HepG2 (cell line): ENCODE measurements around the gene MADD. TPM values are rescaled to one million over a fixed set of nuclear protein-coding genes. Genes with fewer than 3 reads are reported as not detected.

Source experiments
- AHDC1 ChIP-seq: sonication (generic); formaldehyde crosslinking; IDR thresholded peaks from 2 replicates; pipeline ENCODE4 v1.5.1; 2020; ENCODE audit warnings: mild to moderate bottlenecking, missing genetic modification reagents, borderline replicate concordance
- EZH2 ChIP-seq: conservative IDR thresholded peaks from 2 replicates; pipeline ENCODE4 v1.6.1; 2012; ENCODE audit warnings: mild to moderate bottlenecking, low read depth, low read length, moderate library complexity
- FOXO1 ChIP-seq: sonication (generic); formaldehyde crosslinking; IDR thresholded peaks from 2 replicates; pipeline ENCODE4 v1.4.0; 2020; ENCODE audit warnings: missing genetic modification reagents
- MXD3 ChIP-seq: IDR thresholded peaks from 2 replicates; pipeline ENCODE4 v1.6.1; 2016; ENCODE audit warnings: mild to moderate bottlenecking, missing biosample characterization, missing genetic modification reagents
- NFKB2 ChIP-seq: sonication (generic); formaldehyde crosslinking; IDR thresholded peaks from 2 replicates; pipeline ENCODE4 v1.4.0; 2020; ENCODE audit warnings: missing genetic modification reagents, borderline replicate concordance
- SUZ12 ChIP-seq: fragments of 150-350 bp; IDR thresholded peaks from 2 replicates; pipeline ENCODE4 v1.6.1; 2014; ENCODE audit warnings: low read depth, low read length
- TEAD3 ChIP-seq: optimal IDR thresholded peaks from 2 replicates; pipeline ENCODE3; 2016; ENCODE audit warnings: borderline replicate concordance
- THAP9 ChIP-seq: sonication (generic); formaldehyde crosslinking; IDR thresholded peaks from 2 replicates; pipeline ENCODE4; 2020; ENCODE audit warnings: missing genetic modification reagents, mild to moderate bottlenecking, borderline replicate concordance
- XBP1 ChIP-seq: sonication (generic); formaldehyde crosslinking; IDR thresholded peaks from 2 replicates; pipeline ENCODE4 v1.5.0; 2020; ENCODE audit warnings: missing genetic modification reagents
- ZBTB14 ChIP-seq: sonication (generic); formaldehyde crosslinking; IDR thresholded peaks from 2 replicates; pipeline ENCODE4 v1.4.0; 2020; ENCODE audit warnings: missing genetic modification reagents
- ZBTB4 ChIP-seq: sonication (generic); formaldehyde crosslinking; IDR thresholded peaks from 2 replicates; pipeline ENCODE4 v1.4.0; 2020; ENCODE audit warnings: missing genetic modification reagents, mild to moderate bottlenecking, borderline replicate concordance
- ZNF20 ChIP-seq: sonication (generic); formaldehyde crosslinking; IDR thresholded peaks from 2 replicates; pipeline ENCODE4 v1.4.0; 2020; ENCODE audit warnings: mild to moderate bottlenecking, moderate library complexity, missing genetic modification reagents
- ZNF256 ChIP-seq: sonication (generic); formaldehyde crosslinking; conservative IDR thresholded peaks from 2 replicates; pipeline ENCODE4 v1.4.0; 2020; ENCODE audit warnings: missing genetic modification reagents
- ZNF777 ChIP-seq: sonication (generic); formaldehyde crosslinking; IDR thresholded peaks from 2 replicates; pipeline ENCODE4 v1.4.0; 2020; ENCODE audit warnings: missing genetic modification reagents
- ZNF891 ChIP-seq: sonication (generic); formaldehyde crosslinking; IDR thresholded peaks from 2 replicates; pipeline ENCODE4 v1.5.0; 2020; ENCODE audit warnings: mild to moderate bottlenecking, missing genetic modification reagents
- polyA plus RNA-seq, 8 experiments: library from polyadenylated mRNA; depleted of rRNA in 3 of 8; stranded (reverse) in 7 of 8; unstranded in 1 of 8; fragments of >200 nt; fragmentation: Illumina TruSeq in 4 of 8; extraction: Trizol in 4 of 8; gene quantifications; 2 replicates each; pipeline versions ENCODE4 v1.2.1 to v1.2.3, GENCODE V29; 2011 to 2016; ENCODE audit warnings: low read depth in 4 of 8, missing spikeins in 1 of 8, mixed read lengths in 1 of 8; ENCODE audit not compliant: insufficient read depth in 1 of 8
- total RNA-seq, 5 experiments: library from RNA; depleted of rRNA; stranded (reverse); fragments of >200 nt; fragmentation: Illumina TruSeq; extraction: Trizol; gene quantifications; 2 replicates each; pipeline ENCODE4 v1.2.3, GENCODE V29; 2016; ENCODE audit warnings: low read depth in 1 of 5

The MADD gene
- total and polyA plus RNA-seq, 2 of the 13 experiments (the other 11 are each of a cell fraction or from before 2014, with no cell fraction given), result 18.0 to 29.2 TPM

GRCh38 chr11:47248664-47249377, 21.1 kb upstream of the MADD start, which contains the start of gene ACP2 (continued):
- TF ChIP-seq ZNF777 (CRISPR knock-in tag) (peak; percentile 39; the same call in 1 of the 2 replicates), THAP9 (CRISPR knock-in tag) (peak; percentile 97), FOXO1 (CRISPR knock-in tag) (peak; percentile 82), ZNF256 (CRISPR knock-in tag) (peak; percentile 65; the same call in 1 of the 2 replicates), AHDC1 (CRISPR knock-in tag) (0 out of 2 replicates have a peak, but pooled peaks have one; percentile 30), TEAD3 (CRISPR knock-in tag) (no peak), EZH2 (no peak), ZBTB4 (CRISPR knock-in tag) (peak; percentile 87), ZNF891 (peak; percentile 99), SUZ12 (no peak), ZNF20 (CRISPR knock-in tag) (peak; percentile 62), XBP1 (peak; percentile 84; the same call in 1 of the 2 replicates), ZBTB14 (CRISPR knock-in tag) (peak; percentile 60), MXD3 (CRISPR knock-in tag) (peak; percentile 75; the same call in 1 of the 2 replicates), NFKB2 (CRISPR knock-in tag) (peak; percentile 83; the same call in 1 of the 2 replicates)
